Middle frontal gyrus (tissue), 1 donor: Measurements from ENCODE around the gene GTF2B.
"Not testable (repeated sequence)": the region's sequence is repeated elsewhere in the genome, so short reads cannot be mapped to it uniquely, and the experiment has no call there.

ENCODE experiments used
- DNase-seq: peaks from one replicate; pipeline ENCODE4 v3.0.0-alpha.2; 2015; ENCODE audit warnings: low spot score; ENCODE audit errors: extremely low spot score

The GTF2B gene

GRCh38 chr1:88885933-88886332 lies 5.4 kb downstream of the GTF2B start:
- no peak for DNase-seq

GRCh38 chr1:88883156-88883555 lies 8.2 kb downstream of the GTF2B start:
- no peak for DNase-seq

- not testable (repeated sequence) for DNase-seq
These were observed 10.7 kb downstream of the GTF2B start for GRCh38 chr1:88880717-88881116.

- DNase-seq: no peak
These were observed 12.6 kb downstream of the GTF2B start for GRCh38 chr1:88878731-88879130.

- DNase-seq: no peak
These were observed 13.5 kb downstream of the GTF2B start for GRCh38 chr1:88877911-88878310.

GRCh38 chr1:88877382-88877825 lies 14.0 kb downstream of the GTF2B start:
- DNase-seq: no peak

- no peak for DNase-seq
These were observed 14.6 kb downstream of the GTF2B start for GRCh38 chr1:88876573-88877365.

GRCh38 chr1:88875595-88875994 lies 15.8 kb downstream of the GTF2B start:
- no peak for DNase-seq

- no peak for DNase-seq
These were observed 17.5 kb downstream of the GTF2B start for GRCh38 chr1:88873737-88874349.

GRCh38 chr1:88869644-88870043 lies 21.7 kb downstream of the GTF2B start:
- not testable (repeated sequence) for DNase-seq

- no peak for DNase-seq
These were observed 23.4 kb downstream of the GTF2B start for GRCh38 chr1:88867743-88868521.

- DNase-seq: no peak
These were observed 39.9 kb downstream of the GTF2B start for GRCh38 chr1:88851303-88852063.

- DNase-seq: no peak
These were observed 43.7 kb downstream of the GTF2B start for GRCh38 chr1:88847643-88848042.

- no peak for DNase-seq
These were observed 65.6 kb downstream of the GTF2B start for GRCh38 chr1:88825721-88826120.

GRCh38 chr1:88819642-88820041 lies 71.7 kb downstream of the GTF2B start:
- not testable (repeated sequence) for DNase-seq

- DNase-seq: no peak
These were observed 77.9 kb downstream of the GTF2B start for GRCh38 chr1:88813471-88813870.

- no peak for DNase-seq
These were observed 79.0 kb downstream of the GTF2B start for GRCh38 chr1:88812366-88812765.

GRCh38 chr1:88803444-88803843 lies 87.9 kb downstream of the GTF2B start:
- DNase-seq: no peak

- DNase-seq: no peak
These were observed 88.4 kb downstream of the GTF2B start for GRCh38 chr1:88802950-88803349.
